HG03064 (cell line): ENCODE data around the gene SLC12A4.
"Not testable (repeated sequence)": the region's sequence is repeated elsewhere in the genome, so short reads cannot be mapped to it uniquely, and the experiment has no call there.

ENCODE experiments used
- ATAC-seq: cut with Tn5 transposase; IDR thresholded peaks from one replicate; pipeline ENCODE4 v1.9.1; 2021; ENCODE audit warnings: low read depth; ENCODE audit not compliant: unreplicated experiment

SLC12A4 gene

DNA sequence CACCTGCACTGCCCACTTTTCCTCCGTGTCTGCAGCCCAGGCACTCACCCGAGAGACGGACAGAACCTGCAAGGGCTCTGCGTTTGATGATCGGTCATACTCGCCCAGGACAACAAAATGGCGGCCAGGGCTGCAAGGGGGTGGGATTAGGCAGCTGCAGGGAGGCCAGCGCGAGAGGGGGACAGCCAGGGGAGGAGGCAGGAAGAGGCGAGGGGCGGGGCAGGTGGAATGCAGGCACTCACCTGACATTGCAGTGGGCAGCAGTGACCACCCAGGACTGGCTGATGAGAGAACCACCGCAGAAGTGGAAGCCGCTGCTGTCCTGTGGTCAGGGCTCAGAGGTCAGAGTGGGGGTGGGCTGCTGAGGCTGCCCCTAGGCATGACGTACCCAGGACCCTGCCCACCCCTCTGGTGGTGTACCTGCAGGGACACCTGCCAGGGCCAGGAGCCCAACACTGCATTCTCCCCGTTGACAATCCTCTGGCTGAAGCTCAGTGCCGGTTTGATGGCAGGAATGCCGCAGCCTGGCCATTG, 37.7 kb downstream of the SLC12A4 start:
- no peak for ATAC-seq

DNA sequence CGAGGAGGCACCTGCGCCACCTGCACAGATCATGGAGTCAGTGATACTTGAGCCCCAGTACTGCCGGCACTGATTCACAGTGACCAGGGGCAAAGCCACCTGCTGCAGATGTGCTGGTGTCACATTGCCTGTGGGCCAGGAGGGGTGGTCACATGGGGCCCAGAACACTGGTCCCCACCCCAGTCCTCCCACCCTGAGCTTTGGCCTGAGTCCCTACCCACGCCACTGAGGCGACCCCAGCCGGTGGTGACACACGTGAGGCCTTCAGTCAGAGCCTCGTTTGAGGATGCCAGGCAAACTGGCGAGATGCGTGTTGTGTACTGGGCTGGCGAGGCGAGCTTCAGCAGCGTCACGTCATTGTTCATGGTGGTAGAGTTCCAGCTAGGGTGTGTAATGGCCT, 38.2 kb downstream of the SLC12A4 start:
- ATAC-seq, result no peak

DNA sequence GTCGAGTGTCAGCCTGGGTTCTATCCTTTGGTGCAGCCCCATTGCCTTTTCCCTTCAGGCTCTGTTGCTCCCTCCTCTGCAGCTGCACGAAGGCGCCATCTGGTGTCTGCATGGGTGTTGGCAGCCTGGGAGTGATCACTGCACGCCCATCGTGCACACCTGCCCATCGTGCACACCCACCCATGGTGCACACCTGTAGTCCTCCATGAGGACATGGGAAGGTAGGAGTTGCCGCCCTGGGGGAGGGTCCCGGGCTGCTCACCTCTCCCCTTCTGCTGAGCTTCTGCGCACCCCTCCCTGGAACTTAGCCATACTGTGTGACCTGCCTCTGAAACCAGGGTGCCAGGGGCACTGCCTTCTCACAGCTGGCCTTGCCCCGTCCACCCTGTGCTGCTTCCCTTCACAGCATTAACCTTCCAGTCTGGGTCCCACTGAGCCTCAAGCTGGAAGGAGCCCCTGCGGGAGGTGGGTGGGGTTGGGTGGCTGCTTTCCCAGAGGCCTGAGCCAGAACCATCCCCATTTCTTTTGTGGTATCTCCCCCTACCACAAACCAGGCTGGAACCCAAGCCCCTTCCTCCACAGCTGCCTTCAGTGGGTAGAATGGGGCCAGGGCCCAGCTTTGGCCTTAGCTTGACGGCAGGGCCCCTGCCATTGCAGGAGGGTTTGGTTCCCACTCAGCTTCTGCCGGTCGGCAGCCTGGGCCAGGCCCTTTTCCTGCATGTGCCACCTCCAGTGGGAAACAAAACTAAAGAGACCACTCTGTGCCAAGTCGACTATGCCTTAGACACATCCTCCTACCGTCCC, 39.7 kb downstream of the SLC12A4 start:
- ATAC-seq, result no peak

DNA sequence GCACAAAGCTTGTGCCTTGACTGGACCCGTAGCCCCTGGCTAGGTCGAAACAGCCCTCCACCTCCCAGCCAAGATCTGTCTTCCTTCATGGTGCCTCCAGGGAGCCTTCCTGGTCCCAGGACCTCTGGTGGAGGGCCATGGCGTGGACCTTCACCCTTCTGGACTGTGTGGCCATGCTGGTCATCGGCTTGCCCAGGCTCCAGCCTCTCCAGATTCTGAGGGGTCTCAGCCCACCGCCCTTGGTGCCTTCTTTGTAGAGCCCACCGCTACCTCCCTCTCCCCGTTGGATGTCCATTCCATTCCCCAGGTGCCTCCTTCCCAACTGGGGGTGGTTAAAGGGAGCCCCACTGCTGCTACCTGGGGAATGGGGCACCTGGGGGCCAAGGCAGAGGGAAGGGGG, 40.3 kb downstream of the SLC12A4 start:
- ATAC-seq, result no peak

DNA sequence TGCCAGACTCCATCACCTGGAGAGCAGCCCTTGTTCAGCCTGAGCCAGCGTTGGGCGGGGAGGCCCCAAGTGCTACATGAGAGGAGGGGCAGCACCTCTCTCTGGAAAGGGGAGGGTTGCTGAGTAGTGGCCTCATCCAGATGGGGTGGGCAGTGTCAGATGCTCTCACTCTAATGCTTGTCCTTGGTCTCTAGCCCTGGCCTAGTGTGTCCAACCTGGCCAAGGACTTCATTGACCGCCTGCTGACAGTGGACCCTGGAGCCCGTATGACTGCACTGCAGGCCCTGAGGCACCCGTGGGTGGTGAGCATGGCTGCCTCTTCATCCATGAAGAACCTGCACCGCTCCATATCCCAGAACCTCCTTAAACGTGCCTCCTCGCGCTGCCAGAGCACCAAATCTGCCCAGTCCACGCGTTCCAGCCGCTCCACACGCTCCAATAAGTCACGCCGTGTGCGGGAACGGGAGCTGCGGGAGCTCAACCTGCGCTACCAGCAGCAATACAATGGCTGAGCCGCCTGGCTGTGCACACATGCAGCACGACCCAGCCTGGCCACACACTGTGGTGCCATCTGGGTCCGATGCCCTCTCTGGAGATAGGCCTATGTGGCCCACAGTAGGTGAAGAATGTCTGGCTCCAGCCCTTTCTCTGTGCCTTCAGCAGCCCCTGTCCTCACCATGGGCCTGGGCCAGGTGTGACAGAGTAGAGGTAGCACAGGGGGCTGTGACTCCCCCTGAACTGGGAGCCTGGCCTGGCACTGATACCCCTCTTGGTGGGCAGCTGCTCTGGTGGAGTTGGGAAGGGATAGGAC, 41.1 kb downstream of the SLC12A4 start:
- ATAC-seq, result no peak

DNA sequence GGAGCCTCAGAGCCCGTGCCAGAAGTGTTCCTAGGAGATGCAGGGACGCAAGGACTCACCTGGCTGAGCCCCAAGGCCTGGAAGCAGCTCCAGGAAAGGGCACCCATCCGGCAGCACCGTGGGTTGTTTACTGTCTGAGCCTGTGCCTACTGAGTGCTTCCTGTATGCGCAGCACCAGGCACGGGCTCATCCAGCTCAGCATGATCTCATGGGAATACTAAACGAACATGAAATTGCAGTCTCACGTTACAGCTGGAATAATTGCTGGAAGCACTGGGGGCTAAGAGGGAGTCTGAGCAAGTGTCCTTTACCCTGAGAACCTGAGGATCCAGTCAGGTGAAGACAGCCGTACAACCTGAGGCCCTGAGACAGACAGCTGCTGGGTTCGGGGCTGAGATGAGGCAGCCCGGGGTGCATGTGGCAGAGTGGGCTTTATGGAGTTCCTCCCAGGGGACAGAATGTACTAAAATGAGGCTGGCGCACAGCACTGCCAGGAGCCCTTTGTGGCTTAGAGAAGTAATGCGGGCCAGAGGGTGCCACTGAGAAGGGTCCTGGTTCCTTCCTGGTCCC, 42.2 kb downstream of the SLC12A4 start:
- no peak for ATAC-seq

GRCh38 chr16:67924140-67924906, 44.1 kb downstream of the SLC12A4 start:
- no peak for ATAC-seq

- no peak for ATAC-seq
These were observed 44.9 kb downstream of the SLC12A4 start for GRCh38 chr16:67923414-67924116.

DNA sequence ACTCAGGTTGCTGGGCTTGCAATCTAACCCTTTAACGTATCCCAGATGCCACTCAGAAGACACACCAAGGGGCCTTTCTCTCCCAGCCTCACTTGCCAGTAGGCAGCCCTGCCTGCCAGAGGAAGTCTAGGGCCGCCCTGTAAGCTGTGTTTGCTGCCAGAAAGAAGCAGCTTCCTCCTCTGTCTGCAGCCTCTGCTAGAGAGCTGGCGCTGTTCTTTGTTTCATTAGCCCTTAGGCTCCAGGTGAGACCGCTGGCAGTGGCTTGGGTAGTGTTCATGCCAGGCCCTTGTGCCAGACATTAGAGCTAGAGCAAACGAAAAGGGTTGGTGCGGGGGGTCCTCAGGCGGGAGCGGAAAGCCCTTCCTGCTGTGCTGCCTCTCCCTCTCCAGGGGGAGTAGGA, 45.7 kb downstream of the SLC12A4 start:
- ATAC-seq, result no peak

- no peak for ATAC-seq
These were observed 46.2 kb downstream of the SLC12A4 start for GRCh38 chr16:67922221-67922620.

GRCh38 chr16:67919622-67920221, 48.7 kb downstream of the SLC12A4 start:
- no peak for ATAC-seq

DNA sequence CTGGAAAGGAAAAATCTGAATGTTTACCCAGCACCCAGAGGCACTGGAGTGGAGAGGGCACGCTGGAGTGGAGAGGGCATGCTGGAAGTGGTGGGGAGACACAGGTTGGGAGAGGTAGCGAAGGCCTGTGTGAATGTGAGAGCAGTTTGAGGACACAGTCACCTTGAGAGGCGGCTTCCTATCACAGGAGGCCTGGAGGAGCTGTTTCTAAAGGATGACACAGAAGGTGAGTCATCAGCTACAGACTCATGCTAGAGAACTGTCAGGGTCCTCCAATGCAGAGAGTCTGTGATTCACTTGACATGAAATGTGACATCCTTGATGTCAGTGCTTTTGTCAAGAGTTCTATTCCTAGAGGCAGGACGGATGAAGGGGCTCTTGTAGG, 50.6 kb downstream of the SLC12A4 start:
- ATAC-seq, result no peak

GRCh38 chr16:67917140-67917851, 51.1 kb downstream of the SLC12A4 start:
- ATAC-seq, result no peak

GRCh38 chr16:67915831-67916723, 52.4 kb downstream of the SLC12A4 start:
- no peak for ATAC-seq

- ATAC-seq, result not testable (repeated sequence)
These were observed 53.0 kb downstream of the SLC12A4 start for GRCh38 chr16:67915496-67915769.

DNA sequence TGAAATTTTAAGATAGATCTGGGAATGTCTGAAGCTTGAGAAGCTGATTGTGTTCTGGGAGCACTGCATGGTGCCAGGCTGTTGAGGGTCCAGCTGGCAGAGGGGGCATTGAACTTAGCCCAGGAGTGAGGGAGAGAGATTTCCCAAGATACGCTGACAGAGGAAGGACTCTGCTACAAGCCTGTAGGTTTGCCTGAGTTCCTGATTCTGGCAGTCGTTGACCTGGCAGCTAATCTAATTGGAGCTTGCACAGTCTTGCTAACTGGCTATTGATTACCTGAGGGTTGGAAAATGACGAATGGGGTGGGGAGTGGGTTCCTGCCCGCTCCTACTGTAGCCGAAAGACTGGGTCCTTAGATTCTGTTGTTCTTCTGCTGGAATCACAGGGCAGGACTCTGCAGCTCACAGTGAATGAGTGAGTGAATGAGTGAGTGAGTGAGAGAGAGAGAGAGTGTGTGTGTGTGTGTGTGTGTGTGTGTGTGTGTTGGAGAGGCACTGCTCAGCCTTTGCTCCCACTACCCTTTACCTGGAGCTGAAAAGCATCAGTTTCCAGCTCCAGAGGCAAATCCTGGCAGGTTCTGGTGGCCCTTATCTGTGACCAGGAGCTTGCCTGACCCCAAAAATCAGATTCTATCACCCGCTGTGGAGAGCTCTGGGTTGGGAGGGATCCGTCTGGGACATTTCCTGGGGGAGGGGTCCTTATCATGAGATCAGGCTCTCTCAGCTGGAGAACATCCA, 53.5 kb downstream of the SLC12A4 start:
- ATAC-seq, result no peak

GRCh38 chr16:67910158-67910557, 58.3 kb downstream of the SLC12A4 start:
- ATAC-seq, result no peak
